Stimulated activated CD4-positive, alpha-beta T cell treated with anti-CD3 and anti-CD28 coated beads, Interleukin-2, amount 100 ng/mL, for 24 hours (primary cell): ENCODE results near the gene TTC16.
A peak's percentile ranks its signal among the peaks of the same experiment; 100 is the strongest.

Source experiments
- DNase-seq, 2 donors: peaks; one replicate each; pipeline ENCODE4 v3.0.0-alpha.2; 2020

TTC16 gene

GRCh38 chr9:127722055-127722745, 6.3 kb downstream of the TTC16 start:
- DNase-seq, result no peak

- DNase-seq, result no peak
Measured at GRCh38 chr9:127723013-127723412, 7.1 kb downstream of the TTC16 start.

- no peak for DNase-seq
Measured at GRCh38 chr9:127723444-127723843, 7.6 kb downstream of the TTC16 start.

GRCh38 chr9:127724012-127724411, 8.1 kb downstream of the TTC16 start:
- no peak for DNase-seq

- no peak for DNase-seq
Measured at GRCh38 chr9:127726871-127727270, 11.0 kb downstream of the TTC16 start.

GRCh38 chr9:127728808-127729207, 12.9 kb downstream of the TTC16 start:
- DNase-seq, result no peak

GRCh38 chr9:127729522-127730256, 13.8 kb downstream of the TTC16 start:
- DNase-seq, result no peak

- no peak for DNase-seq
Measured at GRCh38 chr9:127730262-127730661, 14.4 kb downstream of the TTC16 start.

GRCh38 chr9:127730799-127731410, 15.0 kb downstream of the TTC16 start:
- DNase-seq, result no peak

GRCh38 chr9:127731938-127732337, 16.1 kb downstream of the TTC16 start:
- DNase-seq, result no peak

- no peak for DNase-seq
Measured at GRCh38 chr9:127732444-127732843, 16.6 kb downstream of the TTC16 start.

GRCh38 chr9:127733614-127734013, 17.7 kb downstream of the TTC16 start:
- DNase-seq, result no peak

GRCh38 chr9:127734247-127734746, 18.4 kb downstream of the TTC16 start:
- DNase-seq, result no peak

- peak; percentile 99 for DNase-seq
Measured at GRCh38 chr9:127734747-127735529, 19.1 kb downstream of the TTC16 start, which contains the start of gene TOR2A. Gene TOR2A (minus strand): TSS chr9:127735294. CDS start chr9:127735270, 24 bp downstream.

GRCh38 chr9:127735530-127736185, 19.8 kb downstream of the TTC16 start:
- DNase-seq, result no peak

- DNase-seq, result no peak
Measured at GRCh38 chr9:127738666-127739065, 22.8 kb downstream of the TTC16 start.

GRCh38 chr9:127739614-127740330, 23.9 kb downstream of the TTC16 start:
- no peak for DNase-seq

GRCh38 chr9:127741831-127742434, 26.1 kb downstream of the TTC16 start:
- no peak for DNase-seq

- DNase-seq, result no peak
Measured at GRCh38 chr9:127742435-127743088, 26.7 kb downstream of the TTC16 start.

GRCh38 chr9:127744398-127745110, 28.7 kb downstream of the TTC16 start:
- DNase-seq, result no peak
